HG02943 (cell line): ENCODE measurements around the gene PARP14.

Experiments used
- ATAC-seq: cut with Tn5 transposase; IDR thresholded peaks from one replicate; pipeline ENCODE4 v1.9.1; 2021; ENCODE audit warnings: mild to moderate bottlenecking, low read depth, moderate library complexity; ENCODE audit not compliant: unreplicated experiment

Gene PARP14

DNA sequence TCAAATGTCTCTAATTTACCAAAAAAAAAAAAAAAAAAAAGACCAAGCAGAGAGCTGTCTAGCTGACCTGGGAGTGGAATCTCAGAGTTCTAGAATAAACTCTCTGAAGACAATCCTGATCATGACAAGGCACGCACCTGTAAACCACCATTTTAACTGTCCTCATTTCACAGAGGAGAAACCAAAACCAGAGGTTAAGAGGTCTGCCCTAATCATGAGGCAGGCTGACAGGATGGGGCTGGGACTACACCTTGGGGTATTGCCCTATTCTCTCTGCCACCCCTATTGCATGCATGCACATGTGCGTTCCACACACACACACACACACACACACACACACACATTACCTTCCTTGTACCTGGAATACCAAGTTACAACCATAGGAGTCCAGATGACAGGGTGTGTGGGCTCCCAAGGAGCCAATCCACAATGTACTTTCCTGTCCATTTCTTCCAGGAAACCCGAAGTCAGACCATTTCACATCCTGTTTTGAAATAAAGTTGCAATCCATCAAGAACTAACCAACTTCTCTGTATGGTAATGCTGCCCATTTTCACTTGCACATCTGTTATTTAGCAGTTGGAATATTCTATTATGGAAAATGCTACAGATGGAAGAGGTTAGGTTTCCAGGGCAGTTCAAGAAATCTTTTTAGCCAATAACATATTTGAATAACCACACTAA is 78.4 kb downstream of the PARP14 start:
- ATAC-seq = no peak

DNA sequence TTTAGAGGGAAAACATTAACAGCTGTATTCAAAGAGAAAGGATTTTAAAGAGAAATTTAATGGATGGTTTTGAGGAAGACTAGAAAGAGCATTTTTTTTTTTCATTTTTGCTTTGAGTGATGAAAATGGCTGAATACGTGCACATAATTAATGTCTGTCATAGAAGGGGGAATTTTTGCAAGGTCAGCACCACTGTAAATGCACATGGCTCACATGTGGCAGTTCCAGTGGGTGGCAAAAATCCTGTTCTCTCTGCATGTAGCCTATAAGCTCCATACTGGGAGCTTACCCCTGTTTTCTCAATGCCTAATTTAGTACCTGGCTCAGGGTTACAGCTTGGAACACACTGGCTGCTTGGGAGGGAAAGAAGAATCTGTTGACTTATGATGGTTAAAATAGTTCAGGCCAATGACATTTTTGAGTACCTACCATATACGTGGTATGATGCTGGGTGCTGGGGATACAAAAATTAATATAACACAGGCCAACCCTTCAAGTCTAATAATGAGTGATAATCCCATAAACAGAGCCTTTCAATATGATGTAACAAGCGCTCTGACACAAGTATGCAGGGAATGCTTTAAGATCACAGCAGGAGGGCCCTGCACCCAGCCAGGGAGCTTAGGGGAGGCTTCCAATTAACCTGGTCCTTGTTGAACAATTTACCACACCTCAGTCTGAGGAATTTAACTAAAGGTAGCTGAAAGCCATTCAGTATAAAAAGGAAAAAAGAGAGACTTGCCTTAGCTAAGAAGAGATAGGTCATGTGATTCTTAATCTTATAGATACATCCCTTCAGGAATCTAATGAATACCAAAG is 80.0 kb downstream of the PARP14 start:
- no peak for ATAC-seq

DNA sequence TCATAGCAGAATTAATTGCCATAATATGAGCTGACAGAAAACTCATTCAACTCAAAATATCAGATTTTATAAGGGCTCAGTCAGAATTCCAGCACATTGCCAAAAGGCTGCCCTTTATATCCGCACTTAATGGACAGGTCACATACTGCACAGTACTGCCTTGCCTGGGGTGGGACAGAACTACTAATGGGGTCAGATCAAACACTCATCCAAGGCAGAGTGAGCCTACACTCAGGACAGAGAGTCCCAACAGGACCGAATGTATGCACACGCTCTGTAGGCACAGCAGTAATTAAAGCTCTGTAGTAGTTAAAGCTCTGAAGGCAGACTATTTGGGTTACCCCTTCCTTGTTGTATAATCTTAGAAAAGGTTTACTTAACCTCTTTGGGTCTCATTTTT is 85.8 kb downstream of the PARP14 start:
- no peak for ATAC-seq

DNA sequence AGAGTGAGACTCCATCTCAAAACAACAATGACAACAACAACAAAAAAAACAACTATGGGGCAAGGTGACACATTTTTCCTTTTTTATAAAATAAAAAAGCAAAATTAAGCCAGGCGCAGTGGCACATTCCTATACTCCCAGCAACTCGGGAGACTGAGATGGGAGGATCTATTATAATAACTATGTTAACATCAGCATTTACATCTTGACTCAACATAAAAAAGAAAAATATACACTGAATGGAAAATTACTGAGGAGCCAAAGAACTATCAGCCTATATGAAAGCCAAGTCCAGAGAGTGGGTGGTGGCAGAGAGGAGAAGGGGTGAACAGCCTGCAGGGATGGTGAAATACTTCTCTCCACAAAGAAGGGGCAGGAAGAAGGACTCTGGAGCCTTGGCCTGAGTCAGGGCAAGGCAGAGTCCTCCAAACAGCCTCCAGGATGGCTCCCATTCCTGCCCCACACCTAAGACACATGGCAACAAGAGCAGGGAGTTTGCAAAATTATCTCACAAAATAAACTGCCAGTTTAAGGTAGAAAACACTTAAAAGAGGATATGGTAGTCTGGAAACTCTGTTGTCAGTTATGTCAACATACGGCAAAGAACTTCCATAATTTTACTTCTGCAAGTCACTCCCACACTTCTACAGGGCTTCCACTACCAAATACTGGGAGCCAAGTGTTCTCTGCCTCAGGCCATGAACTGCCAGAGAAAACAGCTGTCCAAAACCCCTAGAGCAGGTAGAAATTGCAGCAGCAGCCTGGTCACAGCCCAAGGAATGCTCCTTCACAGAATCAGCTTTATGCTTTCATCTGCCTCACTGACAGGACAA is 87.1 kb downstream of the PARP14 start:
- ATAC-seq = no peak

GRCh38 chr3:122770521-122771202 is 90.0 kb downstream of the PARP14 start:
- ATAC-seq = no peak

DNA sequence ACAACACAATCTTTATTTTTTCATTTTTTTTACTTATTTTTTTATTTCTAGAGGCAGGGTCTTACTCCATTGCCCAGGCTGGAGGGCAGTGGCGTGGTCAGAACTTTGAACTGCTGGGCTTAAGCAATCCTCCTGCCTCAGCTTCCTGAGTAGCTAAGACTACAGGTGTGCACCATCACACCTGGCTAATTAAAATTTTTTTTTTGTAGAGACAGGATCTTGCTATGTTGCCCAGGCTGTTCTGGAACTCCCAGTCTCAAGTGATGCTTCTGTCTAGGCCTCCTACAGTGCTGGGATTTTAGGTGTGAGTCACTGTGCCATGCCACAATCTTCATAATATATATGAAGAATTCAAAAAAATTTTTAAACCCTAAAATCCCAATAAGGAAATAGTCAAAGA is 92.2 kb downstream of the PARP14 start:
- no peak for ATAC-seq

GRCh38 chr3:122773944-122774509 is 93.4 kb downstream of the PARP14 start:
- no peak for ATAC-seq

DNA sequence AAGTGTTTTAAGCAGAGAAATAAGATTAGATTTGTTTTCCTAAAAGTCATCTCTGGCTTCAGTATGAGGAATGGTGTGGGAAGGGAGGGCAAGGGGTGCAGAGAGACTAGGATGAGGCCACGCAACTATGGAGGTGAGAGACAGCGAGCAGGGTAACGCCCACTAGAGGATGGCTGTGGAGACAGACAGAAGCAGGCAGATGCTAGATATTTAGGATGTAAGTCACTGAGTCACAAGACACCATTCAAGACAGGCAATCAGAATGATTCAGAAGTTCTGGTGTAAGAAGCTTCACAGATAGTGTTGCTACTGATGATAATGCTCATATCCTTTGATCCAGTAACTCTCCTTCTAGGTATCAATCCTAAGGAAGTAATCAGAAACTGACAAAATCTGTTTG is 93.9 kb downstream of the PARP14 start:
- no peak for ATAC-seq

- ATAC-seq = no peak
Measured at GRCh38 chr3:122776675-122777468, 96.2 kb downstream of the PARP14 start.

DNA sequence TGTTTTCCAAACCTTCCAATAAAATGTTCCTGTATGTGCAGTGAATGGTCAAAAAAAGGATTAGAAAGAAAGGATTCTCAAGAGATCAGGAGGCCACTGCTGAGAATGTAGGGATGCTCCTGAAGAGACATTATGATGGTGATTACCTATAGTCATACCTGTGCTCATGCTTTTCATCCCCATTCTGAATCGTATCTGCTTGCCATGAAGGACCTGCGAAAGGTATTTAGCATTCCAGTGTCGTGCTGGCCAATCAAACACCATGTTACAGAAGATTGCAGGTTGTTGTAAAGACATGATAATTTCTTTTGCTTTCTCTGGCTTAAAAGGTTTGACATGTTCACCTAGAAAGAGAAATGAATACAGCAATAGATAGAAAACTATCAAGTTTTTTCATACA is 96.9 kb downstream of the PARP14 start:
- no peak for ATAC-seq
